Trophoblast cell (in vitro differentiated cells and primary cell): ENCODE results near the gene CLCN2.

Experiments used
- DNase-seq, 2 donors: peaks; one replicate each; pipeline ENCODE4 v3.0.0-alpha.2; 2016
- H2AFZ ChIP-seq: 2 replicates; pipeline ENCODE4 v1.6.1; 2013; ENCODE audit warnings: low read length, moderate library complexity, mild to moderate bottlenecking; ENCODE audit not compliant: insufficient read depth, poor library complexity
- H2AK5ac ChIP-seq: 2 replicates; pipeline ENCODE4 v1.6.1; 2013; ENCODE audit warnings: mild to moderate bottlenecking, low read length
- H2BK120ac ChIP-seq: 2 replicates; pipeline ENCODE4 v1.6.1; 2013; ENCODE audit warnings: low read length, mild to moderate bottlenecking, moderate library complexity; ENCODE audit not compliant: insufficient read depth, poor library complexity
- H2BK12ac ChIP-seq: 2 replicates; pipeline ENCODE4 v1.6.1; 2013; ENCODE audit warnings: mild to moderate bottlenecking, low read length, moderate library complexity
- H2BK5ac ChIP-seq: 2 replicates; pipeline ENCODE4 v1.6.1; 2013; ENCODE audit warnings: low read length, low read depth, moderate library complexity, mild to moderate bottlenecking; ENCODE audit not compliant: poor library complexity
- H3K14ac ChIP-seq: 2 replicates; pipeline ENCODE4 v1.6.1; 2013; ENCODE audit warnings: mild to moderate bottlenecking, low read length
- H3K18ac ChIP-seq: 2 replicates; pipeline ENCODE4 v1.6.1; 2013; ENCODE audit warnings: mild to moderate bottlenecking, low read length
- H3K23ac ChIP-seq: 2 replicates; pipeline ENCODE4 v1.6.1; 2013; ENCODE audit warnings: low read length
- H3K27ac ChIP-seq: 2 replicates; pipeline ENCODE4 v1.5.1; 2013; ENCODE audit warnings: low read depth, mild to moderate bottlenecking, inconsistent platforms, low read length, moderate library complexity
- H3K27me3 ChIP-seq: 2 replicates; pipeline ENCODE4 v1.6.1; 2013; ENCODE audit warnings: inconsistent platforms, mild to moderate bottlenecking, low read length, moderate library complexity; ENCODE audit not compliant: insufficient read depth
- H3K36me3 ChIP-seq, 2 experiments: 1 replicate in 1 of 2; 2 replicates in 1 of 2; pipeline ENCODE4 v1.6.1; 2013; ENCODE audit warnings: low read length in 2 of 2, mild to moderate bottlenecking in 2 of 2, moderate library complexity in 1 of 2; ENCODE audit not compliant: insufficient read depth in 2 of 2, control insufficient read depth in 1 of 2
- H3K4ac ChIP-seq: 2 replicates; pipeline ENCODE4 v1.6.1; 2013; ENCODE audit warnings: low read depth, mild to moderate bottlenecking, low read length, moderate library complexity
- H3K4me1 ChIP-seq, 2 experiments: 1 replicate in 1 of 2; 2 replicates in 1 of 2; pipeline ENCODE4 v1.6.1; 2013; ENCODE audit warnings: low read length in 2 of 2, mild to moderate bottlenecking in 2 of 2, moderate library complexity in 1 of 2; ENCODE audit not compliant: insufficient read depth in 2 of 2, control insufficient read depth in 1 of 2
- H3K4me2 ChIP-seq: 2 replicates; pipeline ENCODE4 v1.6.1; 2013; ENCODE audit warnings: inconsistent platforms, mild to moderate bottlenecking, low read length, moderate library complexity
- H3K4me3 ChIP-seq: 2 replicates; pipeline ENCODE4 v1.5.1; 2013; ENCODE audit warnings: mild to moderate bottlenecking, low read depth, low read length, inconsistent platforms
- H3K79me1 ChIP-seq: one replicate; pipeline ENCODE4 v1.6.1; 2013; ENCODE audit warnings: low read length
- H3K79me2 ChIP-seq: 2 replicates; pipeline ENCODE4 v1.6.1; 2013; ENCODE audit warnings: low read length, mild to moderate bottlenecking; ENCODE audit not compliant: control insufficient read depth, insufficient read depth, poor library complexity
- H3K9ac ChIP-seq: 2 replicates; pipeline ENCODE4 v1.6.1; 2013; ENCODE audit warnings: mild to moderate bottlenecking, low read length
- H3K9me3 ChIP-seq: 2 replicates; pipeline ENCODE4 v1.6.1; 2013; ENCODE audit warnings: low read depth, mild to moderate bottlenecking, control low read depth, inconsistent platforms, low read length; ENCODE audit not compliant: insufficient read depth
- H4K12ac ChIP-seq: 2 replicates; pipeline ENCODE4 v1.6.1; 2013; ENCODE audit warnings: low read depth, mild to moderate bottlenecking, low read length, moderate library complexity
- H4K8ac ChIP-seq: 2 replicates; pipeline ENCODE4 v1.6.1; 2013; ENCODE audit warnings: low read depth, mild to moderate bottlenecking, low read length, moderate library complexity
- H4K91ac ChIP-seq: one replicate; pipeline ENCODE4 v1.6.1; 2013; ENCODE audit warnings: low read depth, mild to moderate bottlenecking, low read length, moderate library complexity
- WGBS: extraction: QIAGEN DNeasy Blood & Tissue Kit; methylation state at CpG from one replicate; pipeline ENCODE4 v1.1.7; 2013; ENCODE audit warnings: missing lambda C conversion rate; ENCODE audit not compliant: insufficient read length, insufficient coverage; ENCODE audit errors: extremely low coverage; 5-methylcytosine and 5-hydroxymethylcytosine counted together

The CLCN2 gene

DNA sequence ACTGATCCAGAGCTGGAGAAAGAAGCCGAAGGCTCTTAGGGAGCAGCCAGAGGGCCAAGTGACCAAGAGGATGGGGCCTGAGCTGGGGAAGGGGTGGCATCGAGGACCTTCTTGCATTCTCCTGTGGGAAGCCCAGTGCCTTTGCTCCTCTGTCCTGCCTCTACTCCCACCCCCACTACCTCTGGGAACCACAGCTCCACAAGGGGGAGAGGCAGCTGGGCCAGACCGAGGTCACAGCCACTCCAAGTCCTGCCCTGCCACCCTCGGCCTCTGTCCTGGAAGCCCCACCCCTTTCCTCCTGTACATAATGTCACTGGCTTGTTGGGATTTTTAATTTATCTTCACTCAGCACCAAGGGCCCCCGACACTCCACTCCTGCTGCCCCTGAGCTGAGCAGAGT, 28.0 kb upstream of the CLCN2 start:
- Histone ChIP-seq H3K27me3 (no peaks in the 10 kb centered on the region), H3K27ac (no peak overlapping the region), H4K91ac (no peak overlapping the region), H2BK5ac (no peak overlapping the region), H3K9me3 (peaks cover 4% of the 10 kb centered on the region), H4K12ac (no peak overlapping the region), H3K23ac (no peak overlapping the region), H2AFZ (no peak overlapping the region), H4K8ac (no peak overlapping the region), H3K9ac (no peak overlapping the region), H3K4me1 (no peaks in the 10 kb centered on the region), H3K4ac (no peak overlapping the region), H3K79me1 (no peaks in the 10 kb centered on the region), H3K36me3 (peaks cover 2 to 3% of the 10 kb centered on the region in 2 experiments), H3K18ac (no peak overlapping the region), H3K4me2 (no peak overlapping the region), H3K4me3 (no peak overlapping the region), H2AK5ac (no peak overlapping the region), H3K79me2 (no peaks in the 10 kb centered on the region), H3K14ac (no peak overlapping the region), H2BK12ac (no peak overlapping the region), H2BK120ac (no peak overlapping the region)
- WGBS: no CpG with 5 or more reads among the region's 5 CpGs
- no peak for DNase-seq

DNA sequence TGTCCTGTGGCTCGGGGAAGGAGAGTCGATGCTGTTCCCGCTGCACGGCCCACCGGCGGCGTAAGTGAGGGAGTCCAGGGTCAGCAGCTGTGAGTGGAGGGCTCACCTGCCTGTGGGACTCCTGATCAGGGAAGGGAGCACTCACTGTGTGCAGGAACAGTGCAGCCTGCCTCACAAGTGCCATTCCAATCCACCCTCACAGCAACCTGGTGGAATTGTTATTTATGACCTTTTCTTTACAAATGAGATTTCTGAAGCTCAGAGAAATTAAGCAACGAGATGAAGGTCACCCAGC, 27.5 kb upstream of the CLCN2 start:
- no peak overlapping the region for H3K18ac ChIP-seq
- H3K4me2 ChIP-seq: no peak overlapping the region
- no peak overlapping the region for H4K8ac ChIP-seq
- H4K12ac ChIP-seq: no peak overlapping the region
- H3K4ac ChIP-seq: no peak overlapping the region
- peaks cover 2 to 3% of the 10 kb centered on the region in 2 experiments for H3K36me3 ChIP-seq
- no peak overlapping the region for H3K14ac ChIP-seq
- no peak for DNase-seq
- H3K79me1 ChIP-seq: no peaks in the 10 kb centered on the region
- H2BK5ac ChIP-seq: no peak overlapping the region
- no peak overlapping the region for H2AK5ac ChIP-seq
- no peak overlapping the region for H3K27ac ChIP-seq
- H3K23ac ChIP-seq: no peak overlapping the region
- H3K9ac ChIP-seq: no peak overlapping the region
- peaks cover 4% of the 10 kb centered on the region for H3K9me3 ChIP-seq
- H3K79me2 ChIP-seq: no peaks in the 10 kb centered on the region
- H3K4me1 ChIP-seq: no peaks in the 10 kb centered on the region
- no peak overlapping the region for H2BK12ac ChIP-seq
- no peaks in the 10 kb centered on the region for H3K27me3 ChIP-seq
- no peak overlapping the region for H3K4me3 ChIP-seq
- H2BK120ac ChIP-seq: no peak overlapping the region
- no peak overlapping the region for H2AFZ ChIP-seq
- WGBS: no CpG with 5 or more reads among the region's 8 CpGs
- H4K91ac ChIP-seq: no peak overlapping the region

DNA sequence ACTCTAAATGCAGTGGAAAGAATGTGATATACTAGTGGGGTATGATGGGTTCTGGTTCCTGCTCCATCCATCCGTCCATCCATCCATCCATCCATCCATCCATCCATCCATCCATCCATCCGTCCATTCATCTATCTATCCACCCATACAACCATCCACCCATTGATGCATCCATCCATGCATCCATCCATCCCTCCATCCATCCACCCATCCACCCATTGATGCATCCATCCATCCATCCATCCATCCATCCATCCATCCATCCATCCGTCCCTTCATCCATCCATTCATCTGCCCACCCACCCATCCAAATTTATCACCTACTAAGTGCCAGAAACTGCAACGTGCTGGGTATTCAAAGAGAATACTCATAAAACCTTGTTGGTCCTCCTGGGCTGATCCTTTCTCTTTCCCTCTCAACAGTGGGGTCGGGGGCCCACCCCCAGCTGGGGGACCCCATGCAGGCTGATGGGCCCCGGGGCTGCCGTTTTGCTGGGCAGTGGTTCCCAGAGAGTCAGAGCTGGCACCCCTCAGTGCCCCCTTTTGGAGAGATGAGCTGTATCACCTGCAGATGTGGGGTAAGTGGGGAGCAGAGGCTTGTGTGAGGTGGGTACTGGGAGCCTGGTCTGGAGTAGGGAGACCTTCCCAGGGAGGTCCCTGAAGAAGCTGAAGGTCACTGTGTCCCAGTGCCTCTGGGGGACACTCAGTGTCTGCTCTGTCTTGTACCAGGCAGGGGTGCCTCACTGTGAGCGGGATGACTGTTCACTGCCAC, 26.9 kb upstream of the CLCN2 start:
- H3K9me3 ChIP-seq: peaks cover 4% of the 10 kb centered on the region
- 100% methylated on average over 1 of the region's 8 CpGs for WGBS
- H3K36me3 ChIP-seq: peaks cover 2 to 3% of the 10 kb centered on the region in 2 experiments
- H2AK5ac ChIP-seq: no peak overlapping the region
- no peak overlapping the region for H3K4me2 ChIP-seq
- no peak overlapping the region for H3K18ac ChIP-seq
- H2BK5ac ChIP-seq: no peak overlapping the region
- H3K79me1 ChIP-seq: no peaks in the 10 kb centered on the region
- no peak overlapping the region for H3K4me3 ChIP-seq
- H4K8ac ChIP-seq: no peak overlapping the region
- H2BK120ac ChIP-seq: no peak overlapping the region
- H4K12ac ChIP-seq: no peak overlapping the region
- no peak overlapping the region for H3K9ac ChIP-seq
- H4K91ac ChIP-seq: no peak overlapping the region
- H3K23ac ChIP-seq: no peak overlapping the region
- no peak overlapping the region for H3K4ac ChIP-seq
- no peaks in the 10 kb centered on the region for H3K27me3 ChIP-seq
- H3K79me2 ChIP-seq: no peaks in the 10 kb centered on the region
- H3K27ac ChIP-seq: no peak overlapping the region
- no peak overlapping the region for H2BK12ac ChIP-seq
- H2AFZ ChIP-seq: no peak overlapping the region
- no peak for DNase-seq
- no peak overlapping the region for H3K14ac ChIP-seq
- no peaks in the 10 kb centered on the region for H3K4me1 ChIP-seq

DNA sequence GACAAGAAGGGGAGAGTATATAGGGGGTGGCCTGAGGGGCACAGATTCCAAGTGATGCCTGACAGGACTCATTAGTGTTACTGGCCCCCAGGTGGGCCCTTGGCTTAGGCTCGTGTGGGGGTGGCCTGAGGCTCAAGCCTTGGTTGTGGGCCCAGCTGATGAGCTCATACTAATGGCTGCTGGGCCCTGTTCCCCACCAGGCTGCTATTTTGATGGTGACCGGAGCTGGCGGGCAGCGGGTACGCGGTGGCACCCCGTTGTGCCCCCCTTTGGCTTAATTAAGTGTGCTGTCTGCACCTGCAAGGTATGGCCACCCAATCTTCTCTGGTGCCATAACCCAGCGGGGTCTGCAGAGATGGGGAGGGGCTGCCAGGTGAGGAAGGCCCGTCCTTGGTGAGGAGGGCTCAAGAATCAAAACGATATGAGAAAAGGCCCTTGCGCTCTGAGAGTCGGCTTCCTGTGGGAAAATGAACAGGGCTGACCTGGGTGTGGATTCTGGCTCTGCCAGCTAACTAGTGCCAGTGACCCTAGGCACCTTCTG, 25.8 kb upstream of the CLCN2 start:
- Histone ChIP-seq H2AFZ (no peak overlapping the region), H4K91ac (no peak overlapping the region), H4K8ac (no peak overlapping the region), H3K27me3 (no peaks in the 10 kb centered on the region), H3K4me1 (no peaks in the 10 kb centered on the region), H3K4me2 (no peak overlapping the region), H3K36me3 (peaks cover 2 to 4% of the 10 kb centered on the region in 2 experiments), H3K4ac (no peak overlapping the region), H2BK12ac (no peak overlapping the region), H3K9me3 (peaks cover 4% of the 10 kb centered on the region), H2BK5ac (no peak overlapping the region), H3K23ac (no peak overlapping the region), H3K18ac (no peak overlapping the region), H3K9ac (no peak overlapping the region), H3K4me3 (no peak overlapping the region), H3K14ac (no peak overlapping the region), H3K79me1 (no peaks in the 10 kb centered on the region), H3K27ac (no peak overlapping the region), H2BK120ac (no peak overlapping the region), H3K79me2 (no peaks in the 10 kb centered on the region), H2AK5ac (no peak overlapping the region), H4K12ac (no peak overlapping the region)
- WGBS: no CpG with 5 or more reads among the region's 12 CpGs
- DNase-seq: no peak
